ENCODE results near the gene PCCA. TPM values are rescaled to one million over a fixed set of nuclear protein-coding genes. Genes with fewer than 3 reads are reported as not detected.

PCCA gene
- total RNA-seq, 3 donors from 2014 or later: 46.6 to 69.8 (median 64.7) TPM

GRCh38 chr13:100178309-100178708 lies 89.4 kb downstream of the PCCA start:
- H3K4me1 ChIP-seq: no peaks in the 10 kb centered on the region
- no peaks in the 10 kb centered on the region for H3K36me3 ChIP-seq
- H3K27me3 ChIP-seq: no peaks in the 10 kb centered on the region
- no peak overlapping the region for H3K27ac ChIP-seq
- TF ChIP-seq POLR2AphosphoS5 (IDR thresholded peaks at IDR 0.05) (no peak), POLR2A (IDR thresholded peaks at IDR 0.05) (no peak)
- TF ChIP-seq, protein P1, sequence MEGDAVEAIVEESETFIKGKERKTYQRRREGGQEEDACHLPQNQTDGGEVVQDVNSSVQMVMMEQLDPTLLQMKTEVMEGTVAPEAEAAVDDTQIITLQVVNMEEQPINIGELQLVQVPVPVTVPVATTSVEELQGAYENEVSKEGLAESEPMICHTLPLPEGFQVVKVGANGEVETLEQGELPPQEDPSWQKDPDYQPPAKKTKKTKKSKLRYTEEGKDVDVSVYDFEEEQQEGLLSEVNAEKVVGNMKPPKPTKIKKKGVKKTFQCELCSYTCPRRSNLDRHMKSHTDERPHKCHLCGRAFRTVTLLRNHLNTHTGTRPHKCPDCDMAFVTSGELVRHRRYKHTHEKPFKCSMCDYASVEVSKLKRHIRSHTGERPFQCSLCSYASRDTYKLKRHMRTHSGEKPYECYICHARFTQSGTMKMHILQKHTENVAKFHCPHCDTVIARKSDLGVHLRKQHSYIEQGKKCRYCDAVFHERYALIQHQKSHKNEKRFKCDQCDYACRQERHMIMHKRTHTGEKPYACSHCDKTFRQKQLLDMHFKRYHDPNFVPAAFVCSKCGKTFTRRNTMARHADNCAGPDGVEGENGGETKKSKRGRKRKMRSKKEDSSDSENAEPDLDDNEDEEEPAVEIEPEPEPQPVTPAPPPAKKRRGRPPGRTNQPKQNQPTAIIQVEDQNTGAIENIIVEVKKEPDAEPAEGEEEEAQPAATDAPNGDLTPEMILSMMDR (IDR thresholded peaks at IDR 0.05): no peak
- no peaks in the 10 kb centered on the region for H3K9me3 ChIP-seq
- no peak for DNase-seq (ENCODE audit: low spot score in 2 of 2)
- intact Hi-C loops (cut with DNase I; ENCODE audit: low total_unique reads): no loop called here
- no peak overlapping the region for H3K4me3 ChIP-seq

- Histone ChIP-seq H3K4me1 (no peaks in the 10 kb centered on the region), H3K4me3 (no peak overlapping the region), H3K27ac (no peak overlapping the region), H3K36me3 (no peaks in the 10 kb centered on the region), H3K27me3 (no peaks in the 10 kb centered on the region), H3K9me3 (no peaks in the 10 kb centered on the region)
- intact Hi-C loops (cut with DNase I; ENCODE audit: low total_unique reads): no loop called here
- TF ChIP-seq, protein P1 (IDR thresholded peaks at IDR 0.05): no peak
- TF ChIP-seq POLR2AphosphoS5 (IDR thresholded peaks at IDR 0.05) (no peak), POLR2A (IDR thresholded peaks at IDR 0.05) (no peak)
- DNase-seq (ENCODE audit: low spot score in 2 of 2): no peak
These were observed 90.4 kb downstream of the PCCA start for GRCh38 chr13:100179276-100179675.

DNA sequence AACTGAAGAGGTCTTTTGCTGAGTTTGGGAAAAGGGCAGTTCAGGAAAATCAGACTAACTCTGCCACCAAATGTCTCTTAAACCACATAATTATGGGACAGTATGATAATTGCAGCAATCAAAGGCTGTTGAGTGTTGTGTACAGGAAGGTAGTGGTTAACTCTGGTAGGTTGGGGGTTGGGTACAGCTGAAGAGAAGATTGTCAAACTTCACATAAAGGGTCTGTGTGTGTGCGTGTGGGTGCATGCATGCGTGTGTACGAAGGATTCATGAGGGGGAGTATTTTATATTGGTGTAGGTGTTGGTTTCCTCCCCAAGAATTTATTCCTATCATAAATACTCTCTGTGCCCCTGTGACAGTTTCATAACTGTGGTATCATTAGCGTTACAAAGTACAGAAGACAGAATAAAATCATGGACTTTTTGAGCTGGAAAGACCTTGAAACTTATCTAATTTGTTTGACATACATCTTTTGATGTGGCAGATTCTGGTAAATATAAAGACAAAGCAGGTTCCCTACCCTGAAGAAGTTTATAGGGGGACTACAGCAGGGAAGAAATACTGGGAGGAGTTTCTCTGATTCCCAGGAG lies 94.1 kb downstream of the PCCA start:
- intact Hi-C loops (cut with DNase I; ENCODE audit: low total_unique reads): no loop called here
- H3K27me3 ChIP-seq: no peaks in the 10 kb centered on the region
- H3K4me1 ChIP-seq: no peaks in the 10 kb centered on the region
- TF ChIP-seq POLR2AphosphoS5 (IDR thresholded peaks at IDR 0.05): no peak
- TF ChIP-seq POLR2A (IDR thresholded peaks at IDR 0.05): no peak
- TF ChIP-seq, protein P1 (IDR thresholded peaks at IDR 0.05): no peak
- DNase-seq (ENCODE audit: low spot score in 2 of 2): no peak
- no peaks in the 10 kb centered on the region for H3K36me3 ChIP-seq
- no peak overlapping the region for H3K4me3 ChIP-seq
- no peaks in the 10 kb centered on the region for H3K9me3 ChIP-seq
- no peak overlapping the region for H3K27ac ChIP-seq

DNA sequence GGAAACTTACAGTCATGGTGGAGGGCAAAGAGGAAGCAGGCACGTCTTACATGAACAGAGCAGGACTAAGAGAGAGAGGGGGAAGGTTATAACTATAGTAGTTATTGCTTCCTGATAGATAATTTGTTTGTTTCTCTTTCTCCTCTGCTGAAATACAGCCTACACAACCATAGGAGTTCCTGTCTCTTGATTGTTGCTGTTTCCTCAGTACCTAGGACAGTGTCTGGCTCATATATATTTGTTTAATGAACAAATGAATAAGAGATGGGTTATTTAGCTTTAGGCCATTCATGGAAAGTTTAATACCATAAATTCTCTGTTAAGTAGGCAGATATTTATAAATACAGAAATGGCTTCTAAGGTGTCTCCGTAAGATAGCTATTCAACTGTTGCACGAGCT lies 95.2 kb downstream of the PCCA start:
- H3K9me3 ChIP-seq: no peaks in the 10 kb centered on the region
- no peak for DNase-seq (ENCODE audit: low spot score in 2 of 2)
- H3K4me3 ChIP-seq: no peak overlapping the region
- H3K4me1 ChIP-seq: no peaks in the 10 kb centered on the region
- H3K27ac ChIP-seq: no peak overlapping the region
- intact Hi-C loops (cut with DNase I; ENCODE audit: low total_unique reads): no loop called here
- no peaks in the 10 kb centered on the region for H3K36me3 ChIP-seq
- H3K27me3 ChIP-seq: no peaks in the 10 kb centered on the region
- no peak for TF ChIP-seq POLR2AphosphoS5 (IDR thresholded peaks at IDR 0.05)
- TF ChIP-seq, protein P1 (IDR thresholded peaks at IDR 0.05): no peak
- no peak for TF ChIP-seq POLR2A (IDR thresholded peaks at IDR 0.05)

- intact Hi-C loops (cut with DNase I; ENCODE audit: low total_unique reads): no loop called here
- Histone ChIP-seq H3K27ac (no peak overlapping the region), H3K27me3 (no peaks in the 10 kb centered on the region), H3K4me1 (no peaks in the 10 kb centered on the region), H3K4me3 (no peak overlapping the region), H3K36me3 (no peaks in the 10 kb centered on the region), H3K9me3 (no peaks in the 10 kb centered on the region)
- TF ChIP-seq POLR2AphosphoS5 (IDR thresholded peaks at IDR 0.05): no peak
- no peak for TF ChIP-seq POLR2A (IDR thresholded peaks at IDR 0.05)
- TF ChIP-seq, protein P1 (IDR thresholded peaks at IDR 0.05): no peak
- no peak for DNase-seq (ENCODE audit: low spot score in 2 of 2)
These were observed 106.7 kb downstream of the PCCA start for GRCh38 chr13:100195568-100195967.

Measured in breast epithelium (tissue), 4 donors.